Endothelial cell (in vitro differentiated cells): Measurements from ENCODE around the gene UBE2U. TPM values are rescaled to one million over a fixed set of nuclear protein-coding genes. Genes with fewer than 3 reads are reported as not detected.

Experiments used
- DNase-seq: peaks from one replicate; pipeline ENCODE4 v3.0.0; 2021; ENCODE audit warnings: low spot score
- H3K27ac Mint-ChIP-seq: one replicate; pipeline ENCODE4 v1.8.0; 2021; ENCODE audit warnings: mixed read lengths, inconsistent platforms; ENCODE audit not compliant: unreplicated experiment
- H3K27me3 Mint-ChIP-seq: one replicate; pipeline ENCODE4 v1.8.0; 2021; ENCODE audit warnings: mild to moderate bottlenecking, moderate library complexity, mixed read lengths, inconsistent platforms; ENCODE audit not compliant: unreplicated experiment
- H3K36me3 Mint-ChIP-seq: one replicate; pipeline ENCODE4 v1.8.0; 2021; ENCODE audit warnings: mild to moderate bottlenecking, low read depth, mixed read lengths, inconsistent platforms; ENCODE audit not compliant: unreplicated experiment
- H3K4me1 Mint-ChIP-seq: one replicate; pipeline ENCODE4 v1.8.0; 2021; ENCODE audit warnings: mild to moderate bottlenecking, mixed read lengths, inconsistent platforms; ENCODE audit not compliant: unreplicated experiment
- H3K4me3 Mint-ChIP-seq: one replicate; pipeline ENCODE4 v1.8.0; 2021; ENCODE audit warnings: mild to moderate bottlenecking, mixed read lengths, inconsistent platforms; ENCODE audit not compliant: unreplicated experiment
- H3K9me3 Mint-ChIP-seq: one replicate; pipeline ENCODE4 v1.8.0; 2021; ENCODE audit warnings: mixed read lengths, inconsistent platforms; ENCODE audit not compliant: unreplicated experiment
- total RNA-seq: library from RNA; stranded (reverse); fragmentation: NEBNext Ultra II Directional; extraction: Animal tissue kit (Norgen Biotek cat#: 25700); gene quantifications from one replicate; pipeline ENCODE4 v1.2.1, GENCODE V29; 2021; ENCODE audit not compliant: unreplicated experiment
- TF ChIP-seq, protein P1 (sequence below): fragments of 200-600 bp; sonication (generic); IDR thresholded peaks from one replicate; pipeline ENCODE4 v1.5.0; 2021; ENCODE audit warnings: antibody characterized with exemption; ENCODE audit not compliant: unreplicated experiment

UBE2U gene
- total RNA-seq, 1 donor from 2014 or later: not detected

DNA sequence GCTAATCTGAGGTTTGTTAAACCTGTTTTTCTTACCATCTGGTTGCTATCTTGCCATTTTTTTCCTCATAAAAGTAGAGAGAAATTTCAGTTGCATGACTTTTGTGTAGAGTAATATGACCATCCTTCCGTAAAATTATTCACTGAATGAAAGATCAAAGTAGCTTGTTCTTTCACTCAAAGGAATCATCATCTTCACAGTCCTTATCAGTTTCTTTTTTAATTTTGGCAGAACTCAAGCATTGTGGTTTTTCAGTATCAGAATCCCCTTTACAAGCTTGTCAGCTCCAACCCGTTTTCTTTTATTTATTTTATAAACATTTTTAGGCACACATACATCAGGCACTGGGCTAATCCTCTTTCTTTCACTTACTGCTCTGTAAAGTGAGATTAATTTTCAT, 91.7 kb downstream of the UBE2U start:
- H3K4me3 Mint-ChIP-seq: no peak overlapping the region
- no peaks in the 10 kb centered on the region for H3K36me3 Mint-ChIP-seq
- no peaks in the 10 kb centered on the region for H3K9me3 Mint-ChIP-seq
- TF ChIP-seq, protein P1, sequence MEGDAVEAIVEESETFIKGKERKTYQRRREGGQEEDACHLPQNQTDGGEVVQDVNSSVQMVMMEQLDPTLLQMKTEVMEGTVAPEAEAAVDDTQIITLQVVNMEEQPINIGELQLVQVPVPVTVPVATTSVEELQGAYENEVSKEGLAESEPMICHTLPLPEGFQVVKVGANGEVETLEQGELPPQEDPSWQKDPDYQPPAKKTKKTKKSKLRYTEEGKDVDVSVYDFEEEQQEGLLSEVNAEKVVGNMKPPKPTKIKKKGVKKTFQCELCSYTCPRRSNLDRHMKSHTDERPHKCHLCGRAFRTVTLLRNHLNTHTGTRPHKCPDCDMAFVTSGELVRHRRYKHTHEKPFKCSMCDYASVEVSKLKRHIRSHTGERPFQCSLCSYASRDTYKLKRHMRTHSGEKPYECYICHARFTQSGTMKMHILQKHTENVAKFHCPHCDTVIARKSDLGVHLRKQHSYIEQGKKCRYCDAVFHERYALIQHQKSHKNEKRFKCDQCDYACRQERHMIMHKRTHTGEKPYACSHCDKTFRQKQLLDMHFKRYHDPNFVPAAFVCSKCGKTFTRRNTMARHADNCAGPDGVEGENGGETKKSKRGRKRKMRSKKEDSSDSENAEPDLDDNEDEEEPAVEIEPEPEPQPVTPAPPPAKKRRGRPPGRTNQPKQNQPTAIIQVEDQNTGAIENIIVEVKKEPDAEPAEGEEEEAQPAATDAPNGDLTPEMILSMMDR: no peak
- no peak for DNase-seq
- H3K27ac Mint-ChIP-seq: no peak overlapping the region
- H3K4me1 Mint-ChIP-seq: no peaks in the 10 kb centered on the region
- H3K27me3 Mint-ChIP-seq: peaks cover 1% of the 10 kb centered on the region

DNA sequence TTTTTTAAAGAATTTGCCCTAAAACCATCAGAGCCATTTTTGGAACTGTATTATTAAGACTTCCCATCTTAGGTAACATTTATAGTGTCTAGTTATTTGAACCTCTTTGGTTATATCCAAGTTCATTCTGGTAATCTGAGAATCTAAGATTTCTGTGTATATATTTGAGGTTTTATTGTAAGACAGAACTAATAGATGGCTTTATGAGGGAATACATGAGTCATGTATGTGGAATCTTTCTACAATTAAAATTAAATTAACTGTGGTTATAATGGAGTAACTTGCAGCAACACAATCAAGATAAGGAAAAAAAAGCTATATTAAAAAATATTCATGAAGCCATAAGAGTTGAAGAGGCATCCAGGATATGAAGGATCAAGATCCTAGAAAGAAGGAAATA, 92.1 kb downstream of the UBE2U start:
- no peak for DNase-seq
- TF ChIP-seq, protein P1: no peak
- Mint-ChIP-seq H3K9me3 (no peaks in the 10 kb centered on the region), H3K4me1 (no peaks in the 10 kb centered on the region), H3K27ac (no peak overlapping the region), H3K36me3 (no peaks in the 10 kb centered on the region), H3K27me3 (peaks cover 1% of the 10 kb centered on the region), H3K4me3 (no peak overlapping the region)

DNA sequence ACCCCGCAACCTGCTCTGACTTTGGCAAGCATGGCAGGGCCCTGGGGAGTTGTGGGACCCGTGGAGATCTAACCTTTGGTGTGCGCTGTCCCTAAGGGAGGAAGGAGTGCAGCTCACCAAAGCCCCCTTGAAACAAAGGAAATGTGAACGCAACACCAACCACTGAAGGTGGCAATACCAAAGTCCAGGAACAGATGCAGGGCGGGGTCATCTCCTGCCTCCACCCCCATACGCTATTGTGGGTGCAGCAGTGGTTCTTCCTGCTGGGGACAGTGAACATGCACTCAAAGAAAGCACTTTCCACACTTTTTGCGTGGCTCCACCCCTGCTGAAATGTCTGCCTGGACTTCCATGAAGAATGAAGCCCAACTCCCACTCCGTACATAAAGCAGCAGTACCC, 93.0 kb downstream of the UBE2U start:
- no peak for DNase-seq
- Mint-ChIP-seq H3K27me3 (peaks cover 1% of the 10 kb centered on the region), H3K9me3 (no peaks in the 10 kb centered on the region), H3K27ac (no peak overlapping the region), H3K36me3 (no peaks in the 10 kb centered on the region), H3K4me3 (no peak overlapping the region), H3K4me1 (no peaks in the 10 kb centered on the region)
- TF ChIP-seq, protein P1: no peak

DNA sequence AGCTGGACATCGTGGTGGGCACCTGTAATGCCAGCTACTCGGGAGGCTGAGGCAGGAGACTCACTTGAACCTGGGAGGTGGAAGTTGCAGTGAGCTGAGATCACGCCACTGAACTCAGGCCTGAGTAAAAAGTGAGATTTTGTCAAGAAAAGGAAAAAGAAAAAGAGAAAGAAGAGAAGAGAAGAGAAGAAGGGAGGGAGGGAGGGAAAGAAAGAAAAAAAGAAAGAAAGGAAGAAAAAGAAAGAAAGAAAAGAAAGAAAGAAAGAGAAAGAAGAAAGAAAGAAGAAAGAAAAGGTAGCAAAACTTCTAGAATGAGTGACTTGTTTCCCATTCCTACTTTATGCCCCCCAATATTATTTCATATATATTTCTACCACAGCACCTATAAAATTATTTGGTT, 98.8 kb downstream of the UBE2U start:
- TF ChIP-seq, protein P1: no peak
- peaks cover 9% of the 10 kb centered on the region for H3K4me1 Mint-ChIP-seq
- peaks cover 1% of the 10 kb centered on the region for H3K27me3 Mint-ChIP-seq
- no peak overlapping the region for H3K27ac Mint-ChIP-seq
- no peak for DNase-seq
- H3K4me3 Mint-ChIP-seq: no peak overlapping the region
- no peaks in the 10 kb centered on the region for H3K9me3 Mint-ChIP-seq
- H3K36me3 Mint-ChIP-seq: no peaks in the 10 kb centered on the region

DNA sequence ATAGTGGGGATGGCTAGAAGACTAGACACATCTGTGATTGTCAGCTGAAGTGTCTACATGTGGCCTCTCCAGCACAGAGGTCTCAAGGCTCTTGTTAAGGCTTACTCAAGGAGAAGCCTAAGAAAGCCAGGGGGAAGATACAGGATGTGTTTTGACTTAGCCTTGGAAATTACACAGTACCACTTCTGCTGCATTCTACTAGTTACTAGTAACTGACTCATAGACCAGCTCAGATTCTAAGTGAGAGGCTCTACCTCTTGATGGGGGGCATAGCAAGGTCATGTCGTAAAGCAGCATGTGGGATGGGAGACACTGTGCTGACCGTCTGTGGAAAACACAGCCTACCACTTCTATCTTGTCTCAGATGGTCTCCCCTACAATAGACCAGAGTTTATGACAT, 99.5 kb downstream of the UBE2U start:
- H3K4me3 Mint-ChIP-seq: no peak overlapping the region
- no peaks in the 10 kb centered on the region for H3K9me3 Mint-ChIP-seq
- peaks cover 9% of the 10 kb centered on the region for H3K4me1 Mint-ChIP-seq
- DNase-seq: no peak
- no peak overlapping the region for H3K27ac Mint-ChIP-seq
- TF ChIP-seq, protein P1: no peak
- no peaks in the 10 kb centered on the region for H3K36me3 Mint-ChIP-seq
- H3K27me3 Mint-ChIP-seq: peaks cover 1% of the 10 kb centered on the region
